Cortex of kidney (tissue), 1 donor: ENCODE results near the gene TBC1D3D.
"Not testable (repeated sequence)": the region's sequence is repeated elsewhere in the genome, so short reads cannot be mapped to it uniquely, and the experiment has no call there.

ENCODE experiments used
- DNase-seq: peaks from one replicate; lab custom pipeline; 2025; lab: John Stamatoyannopoulos, UW

TBC1D3D gene

GRCh38 chr17:38003676-38004075, at the start of gene TBC1D3D:
Gene TBC1D3D, plus strand, starts transcription at chr17:38003976. Its CDS starts 1,585 bp downstream, at chr17:38005561.
- not testable (repeated sequence) for DNase-seq

GRCh38 chr17:37988960-37989359, 14.8 kb upstream of the TBC1D3D start, which contains the start of gene TBC1D3L:
Gene TBC1D3L, minus strand, starts transcription at chr17:37989060. Its CDS starts 1,540 bp downstream, at chr17:37987520.
- not testable (repeated sequence) for DNase-seq
